Panc1 (cell line): ENCODE measurements around the gene S100A16. TPM values are rescaled to one million over a fixed set of nuclear protein-coding genes. Genes with fewer than 3 reads are reported as not detected.

ENCODE experiments used
- ATAC-seq: fragments of 200-7000 bp; cut with Tn5 transposase; 2 replicates; pipeline ENCODE4 v1.9.1; 2020; ENCODE audit warnings: mild to moderate bottlenecking, moderate library complexity
- BruUV-seq: library from RNA; stranded (reverse); fragments of 400-500 nt; replicated peaks from 2 replicates; lab custom pipeline; 2021; lab: Mats Ljungman, UMichigan
- CTCF ChIA-PET: fragments of 300-600 bp; sonication (Branson Sonifier 250); formaldehyde crosslinking; loops from one replicate; lab custom pipeline; 2022; ENCODE audit warnings: antibody characterized with exemption; lab: Charles Lee
- POLR2A ChIA-PET: fragments of 300-600 bp; sonication (Branson Sonifier 250); formaldehyde crosslinking; loops from one replicate; lab custom pipeline; 2022; ENCODE audit warnings: antibody characterized with exemption; lab: Charles Lee
- DNase-seq: peaks from one replicate; pipeline ENCODE4 v3.0.0-alpha.2; 2010; ENCODE audit warnings: low read depth, low spot score
- H3K27ac ChIP-seq: 2 replicates; pipeline ENCODE4 v1.5.1; 2011; ENCODE audit warnings: mild to moderate bottlenecking, low read length, inconsistent platforms
- H3K27me3 ChIP-seq: fragments of 200-500 bp; sonication (Bioruptor generic); 2 replicates; pipeline ENCODE4 v1.6.0; 2014; ENCODE audit warnings: low read length, inconsistent platforms; ENCODE audit not compliant: control insufficient read depth, insufficient read depth
- H3K36me3 ChIP-seq: fragments of 200-500 bp; sonication (Bioruptor generic); 2 replicates; pipeline ENCODE4 v1.5.1; 2014; ENCODE audit warnings: inconsistent platforms, mild to moderate bottlenecking, low read length, moderate library complexity; ENCODE audit not compliant: control insufficient read depth, insufficient read depth
- H3K4me1 ChIP-seq: 2 replicates; pipeline ENCODE4 v1.5.1; 2011; ENCODE audit warnings: inconsistent platforms, mild to moderate bottlenecking, low read length, moderate library complexity; ENCODE audit not compliant: control insufficient read depth, insufficient read depth
- H3K4me3 ChIP-seq, 2 experiments: 2 replicates each; pipeline ENCODE4 v1.5.1; 2011 to 2012; ENCODE audit warnings: low read depth in 2 of 2, low read length in 2 of 2, mild to moderate bottlenecking in 2 of 2, inconsistent platforms in 1 of 2, moderate library complexity in 1 of 2
- H3K9me3 ChIP-seq: fragments of 200-500 bp; sonication (Bioruptor generic); 2 replicates; pipeline ENCODE4 v1.5.1; 2014; ENCODE audit warnings: low read depth, mild to moderate bottlenecking, inconsistent platforms, low read length, moderate library complexity; ENCODE audit not compliant: control insufficient read depth, insufficient read depth
- POLR2AphosphoS5 ChIP-seq: IDR thresholded peaks from 2 replicates; pipeline ENCODE4 v1.6.1; 2012; ENCODE audit warnings: mild to moderate bottlenecking, low read depth, low read length, moderate library complexity
- SIN3A ChIP-seq: IDR thresholded peaks from 2 replicates; pipeline ENCODE4 v1.6.1; 2012; ENCODE audit warnings: low read depth, mild to moderate bottlenecking, low read length, moderate library complexity, borderline replicate concordance; ENCODE audit not compliant: insufficient read depth
- TCF7L2 ChIP-seq: IDR thresholded peaks from 2 replicates; pipeline ENCODE4 v1.6.1; 2011; ENCODE audit warnings: mild to moderate bottlenecking, low read depth, low read length, inconsistent platforms
- in situ Hi-C: cut with HindIII; loops from 2 replicates; pipeline ENCODE4 v1.10.0; 2016; ENCODE audit warnings: low sequenced_read_pairs, low pct_unique_long_range_greater_than_20kb
- intact Hi-C: fragments of 100-400 bp; cut with micrococcal nuclease; formaldehyde crosslinking; loops from one replicate; pipeline ENCODE4 v1.10.0; 2022; ENCODE audit not compliant: unreplicated experiment
- total RNA-seq: library from RNA; stranded (reverse); gene quantifications from one replicate; pipeline ENCODE4 v1.2.1, GENCODE V29; 2021; ENCODE audit not compliant: unreplicated experiment
- TF ChIP-seq, protein P1 (sequence below), 2 experiments: IDR thresholded peaks; 2 replicates each; pipeline ENCODE4 v1.6.1; 2011 to 2012; ENCODE audit warnings: low read depth in 2 of 2, control low read depth in 1 of 2, low read length in 1 of 2, mild to moderate bottlenecking in 1 of 2, moderate library complexity in 1 of 2; ENCODE audit not compliant: insufficient read depth in 1 of 2
- TF ChIP-seq, protein P2 (sequence below): fragments of 450-650 bp; IDR thresholded peaks from 2 replicates; pipeline ENCODE4 v1.5.1; 2017; ENCODE audit warnings: mild to moderate bottlenecking

The S100A16 gene
- total RNA-seq, 1 experiment from 2014 or later, result 61.6 TPM

DNA sequence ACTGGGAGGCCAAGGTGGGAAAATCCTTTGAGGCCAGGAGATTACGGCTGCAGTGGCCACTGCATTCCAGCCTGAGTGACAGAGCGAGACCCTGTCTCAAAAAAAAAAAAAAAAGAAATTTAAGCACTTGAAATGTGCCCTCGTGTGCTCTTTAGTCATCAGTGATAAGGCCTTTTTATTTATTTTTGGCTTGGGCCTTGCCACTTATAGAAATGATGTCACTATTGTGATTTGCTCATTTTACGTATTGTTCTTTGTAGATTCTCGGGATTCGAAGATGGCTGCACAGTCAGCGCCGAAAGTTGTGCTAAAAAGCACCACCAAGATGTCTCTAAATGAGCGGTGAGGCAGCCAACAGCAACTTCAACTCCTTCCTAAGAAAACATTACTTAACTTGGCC lies 23.4 kb upstream of the S100A16 start:
- in situ Hi-C loops, result no loop called here
- no peaks in the 10 kb centered on the region for H3K9me3 ChIP-seq
- H3K4me1 ChIP-seq, result peaks cover 11% of the 10 kb centered on the region
- peaks cover 34% of the 10 kb centered on the region for H3K36me3 ChIP-seq
- ChIA-PET POLR2A (no interaction called here), CTCF (no interaction called here)
- no peak for DNase-seq
- intact Hi-C loops, result no loop called here
- no TSS peak for BruUV-seq
- H3K4me3 ChIP-seq, result peak overlapping the region in 1 of 2 experiments; percentile 93; a peak in 2 of 4 replicates
- TF ChIP-seq, protein P1, sequence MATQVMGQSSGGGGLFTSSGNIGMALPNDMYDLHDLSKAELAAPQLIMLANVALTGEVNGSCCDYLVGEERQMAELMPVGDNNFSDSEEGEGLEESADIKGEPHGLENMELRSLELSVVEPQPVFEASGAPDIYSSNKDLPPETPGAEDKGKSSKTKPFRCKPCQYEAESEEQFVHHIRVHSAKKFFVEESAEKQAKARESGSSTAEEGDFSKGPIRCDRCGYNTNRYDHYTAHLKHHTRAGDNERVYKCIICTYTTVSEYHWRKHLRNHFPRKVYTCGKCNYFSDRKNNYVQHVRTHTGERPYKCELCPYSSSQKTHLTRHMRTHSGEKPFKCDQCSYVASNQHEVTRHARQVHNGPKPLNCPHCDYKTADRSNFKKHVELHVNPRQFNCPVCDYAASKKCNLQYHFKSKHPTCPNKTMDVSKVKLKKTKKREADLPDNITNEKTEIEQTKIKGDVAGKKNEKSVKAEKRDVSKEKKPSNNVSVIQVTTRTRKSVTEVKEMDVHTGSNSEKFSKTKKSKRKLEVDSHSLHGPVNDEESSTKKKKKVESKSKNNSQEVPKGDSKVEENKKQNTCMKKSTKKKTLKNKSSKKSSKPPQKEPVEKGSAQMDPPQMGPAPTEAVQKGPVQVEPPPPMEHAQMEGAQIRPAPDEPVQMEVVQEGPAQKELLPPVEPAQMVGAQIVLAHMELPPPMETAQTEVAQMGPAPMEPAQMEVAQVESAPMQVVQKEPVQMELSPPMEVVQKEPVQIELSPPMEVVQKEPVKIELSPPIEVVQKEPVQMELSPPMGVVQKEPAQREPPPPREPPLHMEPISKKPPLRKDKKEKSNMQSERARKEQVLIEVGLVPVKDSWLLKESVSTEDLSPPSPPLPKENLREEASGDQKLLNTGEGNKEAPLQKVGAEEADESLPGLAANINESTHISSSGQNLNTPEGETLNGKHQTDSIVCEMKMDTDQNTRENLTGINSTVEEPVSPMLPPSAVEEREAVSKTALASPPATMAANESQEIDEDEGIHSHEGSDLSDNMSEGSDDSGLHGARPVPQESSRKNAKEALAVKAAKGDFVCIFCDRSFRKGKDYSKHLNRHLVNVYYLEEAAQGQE (IDR thresholded peaks at IDR 0.05; ENCODE audit: insufficient read depth in 1 of 2, low read depth in 2 of 2, low read length in 1 of 2), result no peak
- no peak for TF ChIP-seq TCF7L2
- TF ChIP-seq, protein P2, sequence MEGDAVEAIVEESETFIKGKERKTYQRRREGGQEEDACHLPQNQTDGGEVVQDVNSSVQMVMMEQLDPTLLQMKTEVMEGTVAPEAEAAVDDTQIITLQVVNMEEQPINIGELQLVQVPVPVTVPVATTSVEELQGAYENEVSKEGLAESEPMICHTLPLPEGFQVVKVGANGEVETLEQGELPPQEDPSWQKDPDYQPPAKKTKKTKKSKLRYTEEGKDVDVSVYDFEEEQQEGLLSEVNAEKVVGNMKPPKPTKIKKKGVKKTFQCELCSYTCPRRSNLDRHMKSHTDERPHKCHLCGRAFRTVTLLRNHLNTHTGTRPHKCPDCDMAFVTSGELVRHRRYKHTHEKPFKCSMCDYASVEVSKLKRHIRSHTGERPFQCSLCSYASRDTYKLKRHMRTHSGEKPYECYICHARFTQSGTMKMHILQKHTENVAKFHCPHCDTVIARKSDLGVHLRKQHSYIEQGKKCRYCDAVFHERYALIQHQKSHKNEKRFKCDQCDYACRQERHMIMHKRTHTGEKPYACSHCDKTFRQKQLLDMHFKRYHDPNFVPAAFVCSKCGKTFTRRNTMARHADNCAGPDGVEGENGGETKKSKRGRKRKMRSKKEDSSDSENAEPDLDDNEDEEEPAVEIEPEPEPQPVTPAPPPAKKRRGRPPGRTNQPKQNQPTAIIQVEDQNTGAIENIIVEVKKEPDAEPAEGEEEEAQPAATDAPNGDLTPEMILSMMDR, result no peak
- TF ChIP-seq SIN3A, result no peak
- TF ChIP-seq POLR2AphosphoS5, result no peak
- no peaks in the 10 kb centered on the region for H3K27me3 ChIP-seq
- H3K27ac ChIP-seq, result no peak overlapping the region
- ATAC-seq, result no peak

DNA sequence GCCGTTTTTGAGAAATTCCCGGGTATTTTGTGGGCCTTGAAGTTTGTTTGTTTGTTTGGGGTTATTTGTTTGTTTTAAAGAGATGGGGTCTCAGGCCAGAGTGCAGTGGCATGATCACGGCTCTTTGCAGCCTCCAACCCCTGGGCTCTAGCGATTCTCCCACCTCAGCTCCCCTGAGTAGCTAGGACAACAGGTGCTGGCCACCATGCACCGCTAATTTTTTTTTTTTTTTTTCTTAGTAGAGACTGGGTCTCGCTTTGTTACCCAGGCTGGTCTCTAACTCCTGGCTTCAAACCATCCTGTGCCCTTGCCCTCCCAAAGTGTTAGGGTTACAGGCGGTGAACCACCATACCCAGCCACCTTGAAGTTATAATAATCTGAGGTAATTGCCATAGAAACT lies 22.9 kb upstream of the S100A16 start:
- ChIA-PET CTCF (no interaction called here), POLR2A (no interaction called here)
- H3K27me3 ChIP-seq, result no peaks in the 10 kb centered on the region
- H3K9me3 ChIP-seq, result no peaks in the 10 kb centered on the region
- no TSS peak for BruUV-seq
- DNase-seq, result no peak
- H3K4me1 ChIP-seq, result peaks cover 15% of the 10 kb centered on the region
- TF ChIP-seq, protein P1 (IDR thresholded peaks at IDR 0.05; ENCODE audit: insufficient read depth in 1 of 2, low read depth in 2 of 2, low read length in 1 of 2), result no peak
- TF ChIP-seq TCF7L2 (no peak), SIN3A (no peak), POLR2AphosphoS5 (no peak)
- TF ChIP-seq, protein P2, result no peak
- H3K27ac ChIP-seq, result peak overlapping the region; percentile 92
- ATAC-seq, result no peak
- intact Hi-C loops, result no loop called here
- peak overlapping the region; percentile 75 to 93 for H3K4me3 ChIP-seq
- in situ Hi-C loops, result no loop called here
- H3K36me3 ChIP-seq, result peaks cover 30% of the 10 kb centered on the region
